ENCODE measurements around the gene NUBPL.

DNA sequence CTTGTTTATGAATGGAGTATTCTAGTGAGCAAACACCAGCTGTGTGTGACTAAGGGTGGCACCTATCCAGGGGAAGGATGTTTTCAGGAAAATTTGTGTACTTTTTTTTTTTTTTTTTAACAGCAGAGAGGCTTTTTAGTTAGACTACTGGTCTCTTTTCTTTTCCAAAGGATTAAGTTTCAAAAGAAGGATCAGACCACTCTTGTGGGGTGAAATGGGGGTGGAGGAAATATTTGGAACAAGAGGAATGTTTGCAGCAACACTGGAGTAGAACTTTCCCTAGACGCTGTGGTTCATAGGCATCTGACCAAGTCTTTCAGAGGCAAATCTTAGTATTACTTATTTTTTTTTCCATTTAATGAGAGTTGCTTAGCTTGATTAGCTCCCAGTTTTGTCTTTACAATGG, 21.1 kb downstream of the NUBPL start:
- TF ChIP-seq, protein P1, sequence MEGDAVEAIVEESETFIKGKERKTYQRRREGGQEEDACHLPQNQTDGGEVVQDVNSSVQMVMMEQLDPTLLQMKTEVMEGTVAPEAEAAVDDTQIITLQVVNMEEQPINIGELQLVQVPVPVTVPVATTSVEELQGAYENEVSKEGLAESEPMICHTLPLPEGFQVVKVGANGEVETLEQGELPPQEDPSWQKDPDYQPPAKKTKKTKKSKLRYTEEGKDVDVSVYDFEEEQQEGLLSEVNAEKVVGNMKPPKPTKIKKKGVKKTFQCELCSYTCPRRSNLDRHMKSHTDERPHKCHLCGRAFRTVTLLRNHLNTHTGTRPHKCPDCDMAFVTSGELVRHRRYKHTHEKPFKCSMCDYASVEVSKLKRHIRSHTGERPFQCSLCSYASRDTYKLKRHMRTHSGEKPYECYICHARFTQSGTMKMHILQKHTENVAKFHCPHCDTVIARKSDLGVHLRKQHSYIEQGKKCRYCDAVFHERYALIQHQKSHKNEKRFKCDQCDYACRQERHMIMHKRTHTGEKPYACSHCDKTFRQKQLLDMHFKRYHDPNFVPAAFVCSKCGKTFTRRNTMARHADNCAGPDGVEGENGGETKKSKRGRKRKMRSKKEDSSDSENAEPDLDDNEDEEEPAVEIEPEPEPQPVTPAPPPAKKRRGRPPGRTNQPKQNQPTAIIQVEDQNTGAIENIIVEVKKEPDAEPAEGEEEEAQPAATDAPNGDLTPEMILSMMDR (IDR thresholded peaks at IDR 0.05), result no peak
- TF ChIP-seq POLR2A (IDR thresholded peaks at IDR 0.05), result no peak

All from adrenal gland (tissue), 5 donors.